ENCODE results near the gene PIRT. TPM values are rescaled to one million over a fixed set of nuclear protein-coding genes. Genes with fewer than 3 reads are reported as not detected.

Gene PIRT
- total and polyA plus RNA-seq, 10 donors: 0.02 TPM; not detected in 9

- TF ChIP-seq, protein P1, sequence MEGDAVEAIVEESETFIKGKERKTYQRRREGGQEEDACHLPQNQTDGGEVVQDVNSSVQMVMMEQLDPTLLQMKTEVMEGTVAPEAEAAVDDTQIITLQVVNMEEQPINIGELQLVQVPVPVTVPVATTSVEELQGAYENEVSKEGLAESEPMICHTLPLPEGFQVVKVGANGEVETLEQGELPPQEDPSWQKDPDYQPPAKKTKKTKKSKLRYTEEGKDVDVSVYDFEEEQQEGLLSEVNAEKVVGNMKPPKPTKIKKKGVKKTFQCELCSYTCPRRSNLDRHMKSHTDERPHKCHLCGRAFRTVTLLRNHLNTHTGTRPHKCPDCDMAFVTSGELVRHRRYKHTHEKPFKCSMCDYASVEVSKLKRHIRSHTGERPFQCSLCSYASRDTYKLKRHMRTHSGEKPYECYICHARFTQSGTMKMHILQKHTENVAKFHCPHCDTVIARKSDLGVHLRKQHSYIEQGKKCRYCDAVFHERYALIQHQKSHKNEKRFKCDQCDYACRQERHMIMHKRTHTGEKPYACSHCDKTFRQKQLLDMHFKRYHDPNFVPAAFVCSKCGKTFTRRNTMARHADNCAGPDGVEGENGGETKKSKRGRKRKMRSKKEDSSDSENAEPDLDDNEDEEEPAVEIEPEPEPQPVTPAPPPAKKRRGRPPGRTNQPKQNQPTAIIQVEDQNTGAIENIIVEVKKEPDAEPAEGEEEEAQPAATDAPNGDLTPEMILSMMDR (IDR thresholded peaks at IDR 0.05 in 8 of 11, conservative IDR thresholded peaks at IDR 0.05 in 3 of 11): no peak
- TF ChIP-seq POLR2A (IDR thresholded peaks at IDR 0.05): no peak
- TF ChIP-seq POLR2AphosphoS5 (IDR thresholded peaks at IDR 0.05): no peak
- Histone ChIP-seq H3K27ac (no peak overlapping the region), H3K36me3 (no peaks in the 10 kb centered on the region), H3K9me3 (no peaks in the 10 kb centered on the region), H3K27me3 (replicated peaks in 1 of 7) (no peaks in the 10 kb centered on the region), H3K4me3 (no peak overlapping the region), H3K4me1 (no peaks in the 10 kb centered on the region)
- 85 to 95% (median 88%) methylated on average over 6 of the region's 6 CpGs for WGBS, 5 donors
- DNase-seq: no peak
- intact Hi-C loops (cut with DNase I; ENCODE audit: low total_unique reads): no loop called here
Observed at GRCh38 chr17:10805911-10806310, 32.0 kb downstream of the PIRT start.

DNA sequence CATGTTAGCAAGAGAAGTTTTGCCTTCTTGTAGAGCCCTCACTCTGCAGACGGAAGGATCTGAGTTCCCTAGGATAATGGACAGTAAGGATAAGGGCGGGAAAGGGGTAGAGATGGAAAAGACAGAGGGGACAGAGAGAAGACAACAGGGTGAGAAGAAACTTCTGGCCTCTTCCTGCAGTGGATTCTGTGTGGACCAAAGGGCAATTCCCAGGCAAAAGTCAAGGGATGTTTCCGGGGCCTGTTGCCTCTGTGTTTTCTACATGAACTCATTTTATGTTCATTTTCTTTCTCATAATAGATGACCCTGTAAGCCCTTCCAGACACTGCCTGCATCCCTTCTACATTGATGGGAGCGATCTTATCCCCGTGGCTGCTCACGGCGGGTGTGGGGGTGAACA lies 33.3 kb downstream of the PIRT start:
- intact Hi-C loops (cut with DNase I; ENCODE audit: low total_unique reads): no loop called here
- Histone ChIP-seq H3K4me3 (no peak overlapping the region), H3K36me3 (no peaks in the 10 kb centered on the region), H3K27ac (no peak overlapping the region), H3K9me3 (no peaks in the 10 kb centered on the region), H3K27me3 (replicated peaks in 1 of 7) (no peaks in the 10 kb centered on the region), H3K4me1 (peaks cover 0 to 3% (median under 1%) of the 10 kb centered on the region in 6 donors)
- TF ChIP-seq POLR2AphosphoS5 (IDR thresholded peaks at IDR 0.05) (no peak), POLR2A (IDR thresholded peaks at IDR 0.05) (no peak)
- TF ChIP-seq, protein P1 (IDR thresholded peaks at IDR 0.05 in 8 of 11, conservative IDR thresholded peaks at IDR 0.05 in 3 of 11): no peak
- 87 to 92% (median 89%) methylated on average over 7 of the region's 7 CpGs for WGBS, 5 donors
- no peak for DNase-seq

- no peaks in the 10 kb centered on the region for H3K9me3 ChIP-seq
Observed at GRCh38 chr17:10803830-10804475, 33.9 kb downstream of the PIRT start, which contains the start of gene TMEM238L. Gene TMEM238L, minus strand, starts transcription at chr17:10804099. Its CDS starts 136 bp downstream, at chr17:10803963.

GRCh38 chr17:10803350-10803749 lies 34.5 kb downstream of the PIRT start:
- H3K27ac ChIP-seq: no peak overlapping the region
- H3K4me1 ChIP-seq: peaks cover 0 to 13% (median 7%) of the 10 kb centered on the region in 6 donors
- DNase-seq: no peak
- WGBS, 5 donors: 89 to 98% (median 93%) methylated on average over 7 of the region's 7 CpGs
- H3K9me3 ChIP-seq: no peaks in the 10 kb centered on the region
- H3K4me3 ChIP-seq: no peak overlapping the region
- no peaks in the 10 kb centered on the region for H3K27me3 ChIP-seq (replicated peaks in 1 of 7)
- intact Hi-C loops (cut with DNase I; ENCODE audit: low total_unique reads): no loop called here
- no peaks in the 10 kb centered on the region for H3K36me3 ChIP-seq
- TF ChIP-seq, protein P1 (IDR thresholded peaks at IDR 0.05 in 8 of 11, conservative IDR thresholded peaks at IDR 0.05 in 3 of 11): no peak

More at GRCh38 chr17:10803830-10804475, 33.9 kb downstream of the PIRT start, which contains the start of gene TMEM238L:
- Histone ChIP-seq H3K36me3 (no peaks in the 10 kb centered on the region), H3K4me1 (peaks cover 0 to 8% (median 6%) of the 10 kb centered on the region in 6 donors), H3K27ac (no peak within 1 kb of the TSS), H3K27me3 (replicated peaks in 1 of 7) (no peaks in the 10 kb centered on the region), H3K4me3 (no peak within 1 kb of the TSS)
- 77 to 85% (median 83%) methylated on average over 10 to 16 of the region's 16 CpGs for WGBS, 5 donors
- TF ChIP-seq, protein P1 (IDR thresholded peaks at IDR 0.05 in 8 of 11, conservative IDR thresholded peaks at IDR 0.05 in 3 of 11): no peak
- TF ChIP-seq POLR2A (IDR thresholded peaks at IDR 0.05) (no peak), POLR2AphosphoS5 (IDR thresholded peaks at IDR 0.05) (no peak)
- DNase-seq: no peak
- intact Hi-C loops (cut with DNase I; ENCODE audit: low total_unique reads): no loop called here

Data from spleen (tissue), 11 donors.